ENCODE measurements around the gene LIG3. TPM values are rescaled to one million over a fixed set of nuclear protein-coding genes. Genes with fewer than 3 reads are reported as not detected.

LIG3 gene
- total and polyA plus RNA-seq, 2 of the 13 experiments (the other 11 are each of a cell fraction or from before 2014, with no cell fraction given): 34.4 to 36.2 TPM

GRCh38 chr17:34997355-34997862 lies 17.1 kb downstream of the LIG3 start:
- H4K20me1 ChIP-seq (ENCODE audit: insufficient read depth, low read length): no peaks in the 10 kb centered on the region
- ATAC-seq: no peak
- H3K79me2 ChIP-seq (ENCODE audit: insufficient read depth, low read length): no peaks in the 10 kb centered on the region
- no peak overlapping the region for H3K4me3 ChIP-seq (replicated peaks in 1 of 3; ENCODE audit: insufficient read depth in 1 of 3, low read depth in 2 of 3, low read length in 3 of 3)
- FAIRE-seq: no peak
- no peak overlapping the region for H3K27ac ChIP-seq (ENCODE audit: extremely low read length, insufficient read depth, low read length)
- no peak overlapping the region for H3K9ac ChIP-seq (ENCODE audit: insufficient read depth, low read depth, low read length)
- 95% methylated on average over 11 of the region's 11 CpGs for WGBS (ENCODE audit: low lambda C conversion rate)
- POLR2A ChIA-PET: interaction anchor here (1.0 kb wide), 1 partner anchor 123 kb away, joined by 3 read pairs; the partner anchor contains the start of gene RAD51D
- no peaks in the 10 kb centered on the region for H3K9me3 ChIP-seq (ENCODE audit: low read length)
- H3K36me3 ChIP-seq (replicated peaks in 1 of 2; ENCODE audit: control insufficient read depth in 1 of 2, insufficient read depth in 2 of 2, low read length in 2 of 2): peaks cover 19 to 83% of the 10 kb centered on the region in 2 experiments
- no peak overlapping the region for H3K4me2 ChIP-seq (ENCODE audit: low read depth, low read length)
- H3K27me3 ChIP-seq (ENCODE audit: control insufficient read depth in 1 of 2, insufficient read depth in 2 of 2, low read length in 2 of 2): no peaks in the 10 kb centered on the region
- in situ Hi-C loops (cut with HindIII; ENCODE audit: extremely low pct_ligation_motif_present, low pct_unique_long_range_greater_than_20kb) (loop anchor here (5.0 kb wide), 1 partner anchor 125 kb away; the partner anchor contains the start of gene FNDC8), intact Hi-C loops (cut with micrococcal nuclease; ENCODE audit: unreplicated experiment) (no loop called here)
- no peak overlapping the region for H2AFZ ChIP-seq (ENCODE audit: low read length)
- no peaks in the 10 kb centered on the region for H3K4me1 ChIP-seq (ENCODE audit: insufficient read depth, low read length)
- CTCF ChIA-PET (ENCODE audit: low intra/inter-chr PET ratio, low total read pairs): interaction anchor here (2.6 to 5.0 kb wide), 2 partner anchors 92 to 122 kb away, joined by 21 to 46 read pairs; partner anchors contain the start of gene RAD51D
- BruUV-seq (replicated peaks): no TSS peak
- no peak for DNase-seq (ENCODE audit: low spot score)
- TF ChIP-seq ZNF737 (CRISPR knock-in tag; IDR thresholded peaks at IDR 0.05; ENCODE audit: borderline replicate concordance): no peak
- no peak for TF ChIP-seq ZNF549 (CRISPR knock-in tag; IDR thresholded peaks at IDR 0.05)
- no peak for TF ChIP-seq CEBPZ (IDR thresholded peaks at IDR 0.05; ENCODE audit: low read length)
- TF ChIP-seq ARID5B (CRISPR knock-in tag; IDR thresholded peaks at IDR 0.05): no peak
- TF ChIP-seq ZNF33B (CRISPR knock-in tag; IDR thresholded peaks at IDR 0.05): no peak
- TF ChIP-seq, protein P1, sequence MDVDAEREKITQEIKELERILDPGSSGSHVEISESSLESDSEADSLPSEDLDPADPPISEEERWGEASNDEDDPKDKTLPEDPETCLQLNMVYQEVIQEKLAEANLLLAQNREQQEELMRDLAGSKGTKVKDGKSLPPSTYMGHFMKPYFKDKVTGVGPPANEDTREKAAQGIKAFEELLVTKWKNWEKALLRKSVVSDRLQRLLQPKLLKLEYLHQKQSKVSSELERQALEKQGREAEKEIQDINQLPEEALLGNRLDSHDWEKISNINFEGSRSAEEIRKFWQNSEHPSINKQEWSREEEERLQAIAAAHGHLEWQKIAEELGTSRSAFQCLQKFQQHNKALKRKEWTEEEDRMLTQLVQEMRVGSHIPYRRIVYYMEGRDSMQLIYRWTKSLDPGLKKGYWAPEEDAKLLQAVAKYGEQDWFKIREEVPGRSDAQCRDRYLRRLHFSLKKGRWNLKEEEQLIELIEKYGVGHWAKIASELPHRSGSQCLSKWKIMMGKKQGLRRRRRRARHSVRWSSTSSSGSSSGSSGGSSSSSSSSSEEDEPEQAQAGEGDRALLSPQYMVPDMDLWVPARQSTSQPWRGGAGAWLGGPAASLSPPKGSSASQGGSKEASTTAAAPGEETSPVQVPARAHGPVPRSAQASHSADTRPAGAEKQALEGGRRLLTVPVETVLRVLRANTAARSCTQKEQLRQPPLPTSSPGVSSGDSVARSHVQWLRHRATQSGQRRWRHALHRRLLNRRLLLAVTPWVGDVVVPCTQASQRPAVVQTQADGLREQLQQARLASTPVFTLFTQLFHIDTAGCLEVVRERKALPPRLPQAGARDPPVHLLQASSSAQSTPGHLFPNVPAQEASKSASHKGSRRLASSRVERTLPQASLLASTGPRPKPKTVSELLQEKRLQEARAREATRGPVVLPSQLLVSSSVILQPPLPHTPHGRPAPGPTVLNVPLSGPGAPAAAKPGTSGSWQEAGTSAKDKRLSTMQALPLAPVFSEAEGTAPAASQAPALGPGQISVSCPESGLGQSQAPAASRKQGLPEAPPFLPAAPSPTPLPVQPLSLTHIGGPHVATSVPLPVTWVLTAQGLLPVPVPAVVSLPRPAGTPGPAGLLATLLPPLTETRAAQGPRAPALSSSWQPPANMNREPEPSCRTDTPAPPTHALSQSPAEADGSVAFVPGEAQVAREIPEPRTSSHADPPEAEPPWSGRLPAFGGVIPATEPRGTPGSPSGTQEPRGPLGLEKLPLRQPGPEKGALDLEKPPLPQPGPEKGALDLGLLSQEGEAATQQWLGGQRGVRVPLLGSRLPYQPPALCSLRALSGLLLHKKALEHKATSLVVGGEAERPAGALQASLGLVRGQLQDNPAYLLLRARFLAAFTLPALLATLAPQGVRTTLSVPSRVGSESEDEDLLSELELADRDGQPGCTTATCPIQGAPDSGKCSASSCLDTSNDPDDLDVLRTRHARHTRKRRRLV (CRISPR knock-in tag; IDR thresholded peaks at IDR 0.05): no peak
- TF ChIP-seq, protein P2, sequence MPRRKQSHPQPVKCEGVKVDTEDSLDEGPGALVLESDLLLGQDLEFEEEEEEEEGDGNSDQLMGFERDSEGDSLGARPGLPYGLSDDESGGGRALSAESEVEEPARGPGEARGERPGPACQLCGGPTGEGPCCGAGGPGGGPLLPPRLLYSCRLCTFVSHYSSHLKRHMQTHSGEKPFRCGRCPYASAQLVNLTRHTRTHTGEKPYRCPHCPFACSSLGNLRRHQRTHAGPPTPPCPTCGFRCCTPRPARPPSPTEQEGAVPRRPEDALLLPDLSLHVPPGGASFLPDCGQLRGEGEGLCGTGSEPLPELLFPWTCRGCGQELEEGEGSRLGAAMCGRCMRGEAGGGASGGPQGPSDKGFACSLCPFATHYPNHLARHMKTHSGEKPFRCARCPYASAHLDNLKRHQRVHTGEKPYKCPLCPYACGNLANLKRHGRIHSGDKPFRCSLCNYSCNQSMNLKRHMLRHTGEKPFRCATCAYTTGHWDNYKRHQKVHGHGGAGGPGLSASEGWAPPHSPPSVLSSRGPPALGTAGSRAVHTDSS (CRISPR knock-in tag; conservative IDR thresholded peaks at IDR 0.05): no peak
- no peak for TF ChIP-seq KMT2B (CRISPR knock-in tag; IDR thresholded peaks at IDR 0.05)
- TF ChIP-seq EZH2 (conservative IDR thresholded peaks at IDR 0.05; ENCODE audit: low read depth, low read length): no peak
- no peak for TF ChIP-seq RXRB (CRISPR knock-in tag; IDR thresholded peaks at IDR 0.05; ENCODE audit: borderline replicate concordance)

Measured in HepG2 (cell line).